Measurements from ENCODE around the gene THSD7A.

The THSD7A gene

GRCh38 chr7:11833431-11833830 is 1.4 kb upstream of the THSD7A start:
- H3K4me3 ChIP-seq (ENCODE audit: low read depth, low read length) = no peak overlapping the region

GRCh38 chr7:11831156-11831735 is 752 bp downstream of the THSD7A start:
- no peak for TF ChIP-seq CTCF (IDR thresholded peaks at IDR 0.05; ENCODE audit: control insufficient read depth, extremely low read depth, insufficient read depth)
- H3K4me3 ChIP-seq (ENCODE audit: low read depth, low read length) = peak overlapping the region; percentile 45
- DNase-seq (ENCODE audit: low read depth) = no peak

More at GRCh38 chr7:11833431-11833830, 1.4 kb upstream of the THSD7A start:
- DNase-seq (ENCODE audit: low read depth) = no peak
- TF ChIP-seq CTCF (IDR thresholded peaks at IDR 0.05; ENCODE audit: control insufficient read depth, extremely low read depth, insufficient read depth) = no peak

GRCh38 chr7:11830582-11831155 is 1.3 kb downstream of the THSD7A start:
- no peak for DNase-seq (ENCODE audit: low read depth)
- no peak overlapping the region for H3K4me3 ChIP-seq (ENCODE audit: low read depth, low read length)
- TF ChIP-seq CTCF (IDR thresholded peaks at IDR 0.05; ENCODE audit: control insufficient read depth, extremely low read depth, insufficient read depth) = no peak

GRCh38 chr7:11829954-11830353 is 2.0 kb downstream of the THSD7A start:
- TF ChIP-seq CTCF (IDR thresholded peaks at IDR 0.05; ENCODE audit: control insufficient read depth, extremely low read depth, insufficient read depth) = no peak
- H3K4me3 ChIP-seq (ENCODE audit: low read depth, low read length) = no peak overlapping the region
- DNase-seq (ENCODE audit: low read depth) = no peak

GRCh38 chr7:11819947-11820346 is 12.1 kb downstream of the THSD7A start:
- no peak overlapping the region for H3K4me3 ChIP-seq (ENCODE audit: low read depth, low read length)
- TF ChIP-seq CTCF (IDR thresholded peaks at IDR 0.05; ENCODE audit: control insufficient read depth, extremely low read depth, insufficient read depth) = no peak
- DNase-seq (ENCODE audit: low read depth) = no peak

GRCh38 chr7:11819271-11819670 is 12.7 kb downstream of the THSD7A start:
- no peak overlapping the region for H3K4me3 ChIP-seq (ENCODE audit: low read depth, low read length)
- TF ChIP-seq CTCF (IDR thresholded peaks at IDR 0.05; ENCODE audit: control insufficient read depth, extremely low read depth, insufficient read depth) = no peak
- no peak for DNase-seq (ENCODE audit: low read depth)

- no peak overlapping the region for H3K4me3 ChIP-seq (ENCODE audit: low read depth, low read length)
- no peak for DNase-seq (ENCODE audit: low read depth)
Observed at GRCh38 chr7:11818281-11818680, 13.7 kb downstream of the THSD7A start.

More at GRCh38 chr7:11818281-11818680, 13.7 kb downstream of the THSD7A start:
- no peak for TF ChIP-seq CTCF (IDR thresholded peaks at IDR 0.05; ENCODE audit: control insufficient read depth, extremely low read depth, insufficient read depth)

All from LNCaP clone FGC (cell line).